ENCODE data around the gene PPP6R3.

DNA sequence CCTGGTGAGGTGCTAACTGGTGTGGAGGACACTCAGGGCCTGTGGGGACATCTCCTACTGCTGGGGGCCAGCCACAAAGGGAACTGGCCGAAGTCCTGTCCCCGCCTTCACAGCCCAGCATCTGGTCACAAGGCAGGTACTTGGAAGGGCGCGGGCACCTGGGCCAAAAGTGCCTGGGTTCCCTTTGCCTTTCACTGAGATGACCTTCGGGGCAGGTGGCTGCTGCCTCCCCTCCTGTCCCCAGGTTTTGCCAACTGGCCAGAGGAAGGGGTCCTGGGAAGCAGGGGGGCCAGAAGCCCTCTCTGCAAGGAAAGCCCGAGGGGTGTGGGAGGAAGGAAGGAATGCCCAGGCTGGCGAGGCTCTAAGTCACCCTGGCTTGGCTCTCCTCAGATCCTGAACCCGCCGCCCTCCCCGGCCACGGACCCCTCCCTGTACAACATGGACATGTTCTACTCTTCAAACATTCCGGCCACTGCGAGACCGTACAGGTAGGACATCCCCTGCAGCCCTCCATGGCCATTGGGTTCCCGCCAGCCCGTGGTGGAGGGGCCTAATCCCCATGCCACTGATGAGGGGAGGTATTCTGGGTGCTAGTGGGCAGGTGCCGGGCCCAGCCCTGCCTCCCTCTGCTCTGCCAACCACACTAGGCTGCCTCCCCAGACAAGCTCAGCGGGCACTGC lies 14.4 kb upstream of the PPP6R3 start:
- TF ChIP-seq, protein P1, sequence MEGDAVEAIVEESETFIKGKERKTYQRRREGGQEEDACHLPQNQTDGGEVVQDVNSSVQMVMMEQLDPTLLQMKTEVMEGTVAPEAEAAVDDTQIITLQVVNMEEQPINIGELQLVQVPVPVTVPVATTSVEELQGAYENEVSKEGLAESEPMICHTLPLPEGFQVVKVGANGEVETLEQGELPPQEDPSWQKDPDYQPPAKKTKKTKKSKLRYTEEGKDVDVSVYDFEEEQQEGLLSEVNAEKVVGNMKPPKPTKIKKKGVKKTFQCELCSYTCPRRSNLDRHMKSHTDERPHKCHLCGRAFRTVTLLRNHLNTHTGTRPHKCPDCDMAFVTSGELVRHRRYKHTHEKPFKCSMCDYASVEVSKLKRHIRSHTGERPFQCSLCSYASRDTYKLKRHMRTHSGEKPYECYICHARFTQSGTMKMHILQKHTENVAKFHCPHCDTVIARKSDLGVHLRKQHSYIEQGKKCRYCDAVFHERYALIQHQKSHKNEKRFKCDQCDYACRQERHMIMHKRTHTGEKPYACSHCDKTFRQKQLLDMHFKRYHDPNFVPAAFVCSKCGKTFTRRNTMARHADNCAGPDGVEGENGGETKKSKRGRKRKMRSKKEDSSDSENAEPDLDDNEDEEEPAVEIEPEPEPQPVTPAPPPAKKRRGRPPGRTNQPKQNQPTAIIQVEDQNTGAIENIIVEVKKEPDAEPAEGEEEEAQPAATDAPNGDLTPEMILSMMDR (IDR thresholded peaks at IDR 0.05; ENCODE audit: extremely low read depth in 1 of 2, insufficient read depth in 1 of 2, low read depth in 1 of 2, low read length in 2 of 2): no peak
- TF ChIP-seq EZH2 (IDR thresholded peaks at IDR 0.05; ENCODE audit: borderline replicate concordance, low read depth, low read length, severe bottlenecking) (no peak), JUN (IDR thresholded peaks at IDR 0.05; ENCODE audit: borderline replicate concordance, insufficient read depth, insufficient read length, low read depth) (no peak), POLR2A (IDR thresholded peaks at IDR 0.05; ENCODE audit: low read depth, low read length) (no peak)

All from endothelial cell of umbilical vein (primary cell).